ENCODE results near the gene LONP2. TPM values are rescaled to one million over a fixed set of nuclear protein-coding genes. Genes with fewer than 3 reads are reported as not detected.

The LONP2 gene
- total RNA-seq, 1 experiment from 2014 or later, result 46.8 TPM

- no peak for TF ChIP-seq REST (IDR thresholded peaks at IDR 0.05; ENCODE audit: low read depth)
- no peak for TF ChIP-seq MAX (IDR thresholded peaks at IDR 0.05)
- no peak for TF ChIP-seq SP1 (IDR thresholded peaks at IDR 0.05; ENCODE audit: low read depth)
- TF ChIP-seq POLR2AphosphoS5 (IDR thresholded peaks at IDR 0.05; ENCODE audit: low read depth, low read length), result no peak
Observed at GRCh38 chr16:48359983-48360382, 115.9 kb downstream of the LONP2 start (continued).

GRCh38 chr16:48361012-48361411 is 116.9 kb downstream of the LONP2 start:
- Histone ChIP-seq H3K9me3 (ENCODE audit: control insufficient read depth in 1 of 2, insufficient read depth in 1 of 2, low read depth in 1 of 2, low read length in 2 of 2) (no peaks in the 10 kb centered on the region), H3K36me3 (ENCODE audit: control insufficient read depth in 1 of 2, insufficient read depth in 2 of 2, low read length in 2 of 2) (peaks cover 2 to 7% of the 10 kb centered on the region in 2 experiments; a peak in 2 of 4 replicates), H4K20me1 (ENCODE audit: insufficient read depth) (peaks cover 6% of the 10 kb centered on the region; the same call in 1 of the 2 replicates), H3K4me2 (ENCODE audit: low read length) (no peak overlapping the region), H3K79me2 (ENCODE audit: insufficient read depth, low read length) (peaks cover 91% of the 10 kb centered on the region), H2AFZ (ENCODE audit: low read depth, low read length, poor library complexity, severe bottlenecking) (no peak overlapping the region), H3K4me1 (ENCODE audit: control insufficient read depth in 1 of 2, insufficient read depth in 2 of 2, low read length in 2 of 2) (peaks cover 8 to 10% of the 10 kb centered on the region in 2 experiments), H3K9me2 (ENCODE audit: insufficient read depth) (no peaks in the 10 kb centered on the region), H3K4me3 (replicated peaks in 1 of 2; ENCODE audit: low read depth in 1 of 2, low read length in 2 of 2) (no peak overlapping the region), H3K27ac (ENCODE audit: low read depth, low read length) (no peak overlapping the region), H3K27me3 (ENCODE audit: insufficient read depth, low read length) (no peaks in the 10 kb centered on the region), H3K9ac (ENCODE audit: low read length) (no peak overlapping the region)
- CTCF ChIA-PET, result interaction anchor here (1.8 kb wide), 1 partner anchor 262 kb away, joined by 5 read pairs; no protein-coding TSS in a partner anchor
- intact Hi-C loops (cut with micrococcal nuclease), result no loop called here
- RAD21 ChIA-PET (ENCODE audit: low non-redundant PET in 1 of 2, low total read pairs in 2 of 2, uncharacterized antibody in 2 of 2, unreplicated experiment in 2 of 2), result no interaction called here
- TF ChIP-seq RAD21 (IDR thresholded peaks at IDR 0.05; ENCODE audit: low read depth), result no peak
- TF ChIP-seq JUND (IDR thresholded peaks at IDR 0.05), result no peak
- TF ChIP-seq SIN3A (IDR thresholded peaks at IDR 0.05; ENCODE audit: low read depth), result no peak
- no peak for TF ChIP-seq EGR1 (IDR thresholded peaks at IDR 0.05; ENCODE audit: low read depth)
- TF ChIP-seq CBX3 (IDR thresholded peaks at IDR 0.05; ENCODE audit: low read depth), result no peak
- no peak for TF ChIP-seq POLR2AphosphoS5 (IDR thresholded peaks at IDR 0.05; ENCODE audit: low read depth, low read length)
- TF ChIP-seq REST (IDR thresholded peaks at IDR 0.05; ENCODE audit: low read depth), result no peak
- TF ChIP-seq ZBTB33 (IDR thresholded peaks at IDR 0.05; ENCODE audit: extremely low read depth, insufficient replicate concordance, low read length), result no peak
- no peak for TF ChIP-seq YY1 (IDR thresholded peaks at IDR 0.05; ENCODE audit: extremely low read depth, insufficient replicate concordance, low read depth, low read length)
- TF ChIP-seq FOSL1 (IDR thresholded peaks at IDR 0.05; ENCODE audit: low read depth), result no peak
- no peak for TF ChIP-seq ZFX (IDR thresholded peaks at IDR 0.05)
- TF ChIP-seq SP1 (IDR thresholded peaks at IDR 0.05; ENCODE audit: low read depth), result no peak
- no peak for TF ChIP-seq ZNF274 (IDR thresholded peaks at IDR 0.05; ENCODE audit: low read depth, low read length)
- no peak for TF ChIP-seq SRF (IDR thresholded peaks at IDR 0.05; ENCODE audit: low read depth)
- BruUV-seq (replicated peaks), result no TSS peak
- DNase-seq (ENCODE audit: low read depth, low spot score) (no peak), ATAC-seq (no peak)
- POLR2A ChIA-PET, result no interaction called here

Data from HCT116 (cell line).